Mesodermal cell (in vitro differentiated cells): Measurements from ENCODE around the gene GJB6.

Experiments used
- H3K27ac ChIP-seq: 2 replicates; pipeline ENCODE4 v1.7.0; 2013; ENCODE audit warnings: mild to moderate bottlenecking, low read depth, low read length, moderate library complexity; ENCODE audit not compliant: severe bottlenecking
- H3K36me3 ChIP-seq: 2 replicates; pipeline ENCODE4 v1.7.1; 2013; ENCODE audit warnings: mild to moderate bottlenecking, low read length, moderate library complexity; ENCODE audit not compliant: control insufficient read depth, insufficient read depth
- H3K4me1 ChIP-seq: one replicate; pipeline ENCODE4 v1.7.1; 2013; ENCODE audit warnings: mild to moderate bottlenecking, low read length; ENCODE audit not compliant: insufficient read depth, control insufficient read depth, poor library complexity, severe bottlenecking
- H3K4me3 ChIP-seq: 2 replicates; pipeline ENCODE4 v1.7.0; 2013; ENCODE audit warnings: low read length, control low read depth, mild to moderate bottlenecking; ENCODE audit not compliant: insufficient read depth, poor library complexity, severe bottlenecking; ENCODE audit errors: extremely low read depth
- H3K9me3 ChIP-seq: 2 replicates; pipeline ENCODE4 v1.7.1; 2013; ENCODE audit warnings: mild to moderate bottlenecking, low read length, moderate library complexity; ENCODE audit not compliant: control insufficient read depth
- WGBS, 2 experiments: methylation state at CpG; one replicate each; pipeline ENCODE4 v1.1.5; 2013; ENCODE audit warnings: missing lambda C conversion rate in 2 of 2; ENCODE audit not compliant: insufficient coverage in 2 of 2; 5-methylcytosine and 5-hydroxymethylcytosine counted together

GJB6 gene

GRCh38 chr13:20185366-20186056, 46.6 kb downstream of the GJB6 start:
- no peaks in the 10 kb centered on the region for H3K36me3 ChIP-seq
- 77 to 89% methylated on average over 7 to 10 of the region's 12 CpGs for WGBS, 2 experiments
- H3K4me3 ChIP-seq = no peak overlapping the region
- no peak overlapping the region for H3K27ac ChIP-seq
- no peaks in the 10 kb centered on the region for H3K9me3 ChIP-seq
- H3K4me1 ChIP-seq = no peaks in the 10 kb centered on the region

- no peaks in the 10 kb centered on the region for H3K4me1 ChIP-seq
- WGBS, 2 experiments = 17 to 29% methylated on average over 5 of the region's 5 CpGs
- H3K9me3 ChIP-seq = no peaks in the 10 kb centered on the region
- H3K27ac ChIP-seq = no peak overlapping the region
- no peaks in the 10 kb centered on the region for H3K36me3 ChIP-seq
- no peak overlapping the region for H3K4me3 ChIP-seq
These were observed 49.8 kb downstream of the GJB6 start for GRCh38 chr13:20182231-20182846.

- Histone ChIP-seq H3K27ac (no peak overlapping the region), H3K4me3 (no peak overlapping the region), H3K9me3 (no peaks in the 10 kb centered on the region), H3K36me3 (no peaks in the 10 kb centered on the region), H3K4me1 (no peaks in the 10 kb centered on the region)
- WGBS, 2 experiments = 89 to 96% methylated on average over 3 of the region's 3 CpGs
These were observed 50.9 kb downstream of the GJB6 start for GRCh38 chr13:20181188-20181587.

GRCh38 chr13:20178156-20178555, 54.0 kb downstream of the GJB6 start:
- Histone ChIP-seq H3K4me1 (peaks cover 6% of the 10 kb centered on the region), H3K36me3 (no peaks in the 10 kb centered on the region), H3K4me3 (no peak overlapping the region), H3K9me3 (no peaks in the 10 kb centered on the region), H3K27ac (no peak overlapping the region)
- WGBS, 2 experiments = 71 to 96% methylated on average over 5 of the region's 5 CpGs

GRCh38 chr13:20177049-20177831, 54.9 kb downstream of the GJB6 start:
- H3K4me3 ChIP-seq = no peak overlapping the region
- no peak overlapping the region for H3K27ac ChIP-seq
- no peaks in the 10 kb centered on the region for H3K9me3 ChIP-seq
- 95 to 96% methylated on average over 62 to 67 of the region's 67 CpGs for WGBS, 2 experiments
- peaks cover 6% of the 10 kb centered on the region for H3K4me1 ChIP-seq
- no peaks in the 10 kb centered on the region for H3K36me3 ChIP-seq

GRCh38 chr13:20175907-20176652, 56.0 kb downstream of the GJB6 start:
- Histone ChIP-seq H3K9me3 (no peaks in the 10 kb centered on the region), H3K36me3 (no peaks in the 10 kb centered on the region), H3K27ac (no peak overlapping the region), H3K4me3 (no peak overlapping the region), H3K4me1 (peaks cover 6% of the 10 kb centered on the region)
- WGBS, 2 experiments = 73 to 77% methylated on average over 13 to 14 of the region's 14 CpGs

- Histone ChIP-seq H3K4me1 (peaks cover 6% of the 10 kb centered on the region), H3K27ac (no peak overlapping the region), H3K9me3 (no peaks in the 10 kb centered on the region), H3K4me3 (no peak overlapping the region), H3K36me3 (no peaks in the 10 kb centered on the region)
- 100% methylated on average over 2 of the region's 3 CpGs; no CpG with 5 or more reads in 1 of the 2 experiments for WGBS, 2 experiments
These were observed 56.7 kb downstream of the GJB6 start for GRCh38 chr13:20175406-20175794.

- Histone ChIP-seq H3K9me3 (no peaks in the 10 kb centered on the region), H3K36me3 (no peaks in the 10 kb centered on the region), H3K4me3 (no peak overlapping the region), H3K27ac (no peak overlapping the region), H3K4me1 (peaks cover 6% of the 10 kb centered on the region)
- WGBS, 2 experiments = 65 to 71% methylated on average over 19 to 21 of the region's 22 CpGs
These were observed 57.3 kb downstream of the GJB6 start for GRCh38 chr13:20174656-20175405.

- no peak overlapping the region for H3K4me3 ChIP-seq
- no peak overlapping the region for H3K27ac ChIP-seq
- no peaks in the 10 kb centered on the region for H3K9me3 ChIP-seq
- no peaks in the 10 kb centered on the region for H3K36me3 ChIP-seq
- 81 to 92% methylated on average over 4 to 6 of the region's 8 CpGs for WGBS, 2 experiments
- peaks cover 6% of the 10 kb centered on the region for H3K4me1 ChIP-seq
These were observed 58.9 kb downstream of the GJB6 start for GRCh38 chr13:20173116-20173746.
